VCaP (cell line): ENCODE measurements around the gene PTGIS.

Experiments
- H3K27ac ChIP-seq: fragments of 450-650 bp; 2 replicates; pipeline ENCODE4 v1.5.1; 2017
- CTCF ChIP-seq: fragments of 450-650 bp; conservative IDR thresholded peaks from 2 replicates; pipeline ENCODE4 v1.5.1; 2017; ENCODE audit warnings: mild to moderate bottlenecking, moderate library complexity

Gene PTGIS

GRCh38 chr20:49599746-49600113 is 31.8 kb upstream of the PTGIS start:
- no peak for TF ChIP-seq CTCF

GRCh38 chr20:49597825-49598395 is 30.0 kb upstream of the PTGIS start:
- no peak for TF ChIP-seq CTCF
- no peak overlapping the region for H3K27ac ChIP-seq

More at GRCh38 chr20:49599746-49600113, 31.8 kb upstream of the PTGIS start:
- H3K27ac ChIP-seq, result no peak overlapping the region

- no peak for TF ChIP-seq CTCF
- H3K27ac ChIP-seq, result no peak overlapping the region
Observed at GRCh38 chr20:49595811-49596561, 28.0 kb upstream of the PTGIS start.

GRCh38 chr20:49595346-49595745 is 27.4 kb upstream of the PTGIS start:
- no peak for TF ChIP-seq CTCF
- no peak overlapping the region for H3K27ac ChIP-seq

- no peak overlapping the region for H3K27ac ChIP-seq
- no peak for TF ChIP-seq CTCF
Observed at GRCh38 chr20:49594931-49595315, 27.0 kb upstream of the PTGIS start.

GRCh38 chr20:49594143-49594930 is 26.4 kb upstream of the PTGIS start:
- H3K27ac ChIP-seq, result no peak overlapping the region; the same call in 1 of the 2 replicates
- TF ChIP-seq CTCF, result no peak

GRCh38 chr20:49593466-49594142 is 25.7 kb upstream of the PTGIS start:
- no peak overlapping the region; the same call in 1 of the 2 replicates for H3K27ac ChIP-seq
- TF ChIP-seq CTCF, result no peak
